Adrenal gland (tissue), 12 donors: Measurements from ENCODE around the gene ATF2. TPM values are rescaled to one million over a fixed set of nuclear protein-coding genes. Genes with fewer than 3 reads are reported as not detected.

Source experiments
- DNase-seq, 7 donors: peaks; one replicate each; pipeline ENCODE4 v3.0.0-alpha.2; 2019 to 2020
- H3K27ac ChIP-seq, 5 donors: fragments of 200-600 bp; sonication (generic) in 4 of 5; 1 replicate in 3 of 5; 2 replicates in 2 of 5; pipeline versions ENCODE4 v1.5.1 to v1.8.0; 2016 to 2020; ENCODE audit warnings: mild to moderate bottlenecking in 1 of 5
- H3K27me3 ChIP-seq: fragments of 200-600 bp; 2 replicates; pipeline ENCODE4 v1.8.0; 2021
- H3K36me3 ChIP-seq, 2 donors: fragments of 200-600 bp; replicated peaks in 1 of 2; 1 replicate in 1 of 2; 2 replicates in 1 of 2; pipeline versions ENCODE4 v1.5.1 to v1.8.0; 2018 to 2022
- H3K4me1 ChIP-seq, 2 donors: fragments of 200-600 bp; replicated peaks in 1 of 2; 1 replicate in 1 of 2; 2 replicates in 1 of 2; pipeline versions ENCODE4 v1.5.1 to v1.8.0; 2018 to 2021
- H3K4me3 ChIP-seq, 4 donors: fragments of 200-600 bp; sonication (generic) in 3 of 4; one replicate each; pipeline ENCODE4 v1.5.1; 2016 to 2018
- H3K9me3 ChIP-seq, 3 donors: fragments of 200-600 bp; sonication (generic) in 1 of 3; replicated peaks in 1 of 3; 1 replicate in 2 of 3; 2 replicates in 1 of 3; pipeline versions ENCODE4 v1.5.1 to v1.8.0; 2016 to 2021
- POLR2A ChIP-seq, 2 donors: fragments of 450-650 bp; IDR thresholded peaks; one replicate each; pipeline ENCODE4 v1.6.1; 2017; ENCODE audit warnings: antibody characterized with exemption in 2 of 2, mild to moderate bottlenecking in 2 of 2, moderate library complexity in 1 of 2
- WGBS, 4 donors: extraction: QIAGEN DNeasy Blood & Tissue Kit in 2 of 4; methylation state at CpG; one replicate each; pipeline versions ENCODE4 v1.1.5 to v1.1.7; 2013 to 2017; 5-methylcytosine and 5-hydroxymethylcytosine counted together
- intact Hi-C, 2 donors: fragments of 100-400 bp; cut with DNase I; formaldehyde crosslinking; loops; one replicate each; pipeline versions ENCODE4 v1.14.1 to v1.15.0; 2022 to 2023
- polyA plus RNA-seq, 3 donors: library from polyadenylated mRNA; stranded (reverse); fragments of 200-250 nt in 2 of 3; fragments of 350-450 nt in 1 of 3; fragmentation: Illumina TruSeq in 1 of 3; extraction: RNeasy Lipid Tissue Mini Kit (QIAGEN cat#74804) in 1 of 3; gene quantifications; one replicate each; pipeline ENCODE4 v1.2.3, GENCODE V29; 2013 to 2014
- total RNA-seq, 9 donors: library from RNA; depleted of rRNA in 4 of 9; stranded (reverse); fragments of >200 nt in 4 of 9; fragments of 120-200 nt in 1 of 9; fragmentation: NEBNext Ultra II Directional in 1 of 9; extraction: Animal tissue kit (Norgen Biotek cat#: 25700) in 1 of 9; gene quantifications; one replicate each; pipeline versions ENCODE4 v1.1.0 to v1.2.4, GENCODE V29; 2013 to 2023
- TF ChIP-seq, protein P1 (sequence below), 6 experiments: fragments of 450-650 bp in 4 of 6; fragments of 200-600 bp in 2 of 6; sonication (generic) in 1 of 6; IDR thresholded peaks; 1 replicate in 5 of 6; 2 replicates in 1 of 6; pipeline versions ENCODE4 v1.5.1 to v1.8.0; 2016 to 2021; ENCODE audit warnings: antibody characterized with exemption in 6 of 6, mild to moderate bottlenecking in 2 of 6, moderate library complexity in 1 of 6
- donor health status: healthy with polysubstance abuse.
- donor health status: Bipolar disorder and iron deficiency.
- donor health status: DM: yes; HTN: yes; CAD: no.
- donor health status: DM: no; HTN: no; CAD: no.
- donor health status: DM: no; HTN: no; CAD: no.
- donor health status: DM: yes; HTN: yes; CAD: no.

Gene ATF2
- total and polyA plus RNA-seq, 12 donors: 16.5 to 60.1 (median 51.4) TPM

DNA sequence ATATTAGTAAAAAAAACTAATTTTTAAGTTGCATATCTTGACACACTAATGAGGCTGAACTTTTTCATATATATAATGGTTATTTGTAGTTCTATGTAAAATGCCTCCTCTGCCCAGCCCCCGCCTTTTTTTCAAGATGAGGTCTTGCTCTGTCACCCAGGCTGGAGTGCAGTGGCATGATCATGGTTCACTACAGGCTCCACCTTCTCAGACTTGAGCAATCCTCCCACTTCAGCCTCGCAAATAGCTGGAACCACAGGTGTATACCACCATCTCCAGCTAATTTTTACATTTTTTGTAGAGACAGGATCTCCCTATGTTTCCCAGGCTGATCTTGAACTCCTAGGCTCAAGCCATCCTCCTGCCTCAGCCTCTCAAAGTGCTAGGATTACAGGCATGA lies 24.3 kb downstream of the ATF2 start:
- intact Hi-C loops: no loop called here
- Histone ChIP-seq H3K9me3 (peaks cover 0 to 5% (median 0%) of the 10 kb centered on the region in 3 donors), H3K27me3 (no peaks in the 10 kb centered on the region), H3K4me3 (no peak overlapping the region), H3K27ac (no peak overlapping the region), H3K4me1 (peaks cover 3 to 9% of the 10 kb centered on the region in 2 donors), H3K36me3 (no peaks in the 10 kb centered on the region)
- DNase-seq: no peak
- TF ChIP-seq, protein P1, sequence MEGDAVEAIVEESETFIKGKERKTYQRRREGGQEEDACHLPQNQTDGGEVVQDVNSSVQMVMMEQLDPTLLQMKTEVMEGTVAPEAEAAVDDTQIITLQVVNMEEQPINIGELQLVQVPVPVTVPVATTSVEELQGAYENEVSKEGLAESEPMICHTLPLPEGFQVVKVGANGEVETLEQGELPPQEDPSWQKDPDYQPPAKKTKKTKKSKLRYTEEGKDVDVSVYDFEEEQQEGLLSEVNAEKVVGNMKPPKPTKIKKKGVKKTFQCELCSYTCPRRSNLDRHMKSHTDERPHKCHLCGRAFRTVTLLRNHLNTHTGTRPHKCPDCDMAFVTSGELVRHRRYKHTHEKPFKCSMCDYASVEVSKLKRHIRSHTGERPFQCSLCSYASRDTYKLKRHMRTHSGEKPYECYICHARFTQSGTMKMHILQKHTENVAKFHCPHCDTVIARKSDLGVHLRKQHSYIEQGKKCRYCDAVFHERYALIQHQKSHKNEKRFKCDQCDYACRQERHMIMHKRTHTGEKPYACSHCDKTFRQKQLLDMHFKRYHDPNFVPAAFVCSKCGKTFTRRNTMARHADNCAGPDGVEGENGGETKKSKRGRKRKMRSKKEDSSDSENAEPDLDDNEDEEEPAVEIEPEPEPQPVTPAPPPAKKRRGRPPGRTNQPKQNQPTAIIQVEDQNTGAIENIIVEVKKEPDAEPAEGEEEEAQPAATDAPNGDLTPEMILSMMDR (IDR thresholded peaks at IDR 0.05): no peak
- TF ChIP-seq POLR2A (IDR thresholded peaks at IDR 0.05): no peak
- 93 to 97% (median 94%) methylated on average over 2 of the region's 2 CpGs for WGBS, 4 donors

GRCh38 chr2:175143191-175143590 lies 24.8 kb downstream of the ATF2 start:
- no peaks in the 10 kb centered on the region for H3K36me3 ChIP-seq
- H3K27me3 ChIP-seq: no peaks in the 10 kb centered on the region
- intact Hi-C loops: no loop called here
- no peak overlapping the region for H3K4me3 ChIP-seq
- DNase-seq: no peak
- no peak for TF ChIP-seq POLR2A (IDR thresholded peaks at IDR 0.05)
- TF ChIP-seq, protein P1 (IDR thresholded peaks at IDR 0.05): no peak
- peaks cover 0 to 5% (median 0%) of the 10 kb centered on the region in 3 donors for H3K9me3 ChIP-seq
- WGBS, 4 donors: 80 to 90% (median 87%) methylated on average over 1 of the region's 1 CpG
- peak overlapping the region in 1 of 5 donors; percentile 23 for H3K27ac ChIP-seq
- peaks cover 3 to 9% of the 10 kb centered on the region in 2 donors for H3K4me1 ChIP-seq

GRCh38 chr2:175140332-175140731 lies 27.7 kb downstream of the ATF2 start:
- peaks cover 0 to 5% (median 0%) of the 10 kb centered on the region in 3 donors for H3K9me3 ChIP-seq
- no peak overlapping the region for H3K27ac ChIP-seq
- H3K36me3 ChIP-seq: no peaks in the 10 kb centered on the region
- intact Hi-C loops: no loop called here
- no peak overlapping the region for H3K4me3 ChIP-seq
- no peaks in the 10 kb centered on the region for H3K27me3 ChIP-seq
- H3K4me1 ChIP-seq: peaks cover 3 to 8% of the 10 kb centered on the region in 2 donors
- no peak for DNase-seq
- TF ChIP-seq, protein P1 (IDR thresholded peaks at IDR 0.05): no peak
- no peak for TF ChIP-seq POLR2A (IDR thresholded peaks at IDR 0.05)
- WGBS, 4 donors: 68 to 78% (median 75%) methylated on average over 2 of the region's 2 CpGs

DNA sequence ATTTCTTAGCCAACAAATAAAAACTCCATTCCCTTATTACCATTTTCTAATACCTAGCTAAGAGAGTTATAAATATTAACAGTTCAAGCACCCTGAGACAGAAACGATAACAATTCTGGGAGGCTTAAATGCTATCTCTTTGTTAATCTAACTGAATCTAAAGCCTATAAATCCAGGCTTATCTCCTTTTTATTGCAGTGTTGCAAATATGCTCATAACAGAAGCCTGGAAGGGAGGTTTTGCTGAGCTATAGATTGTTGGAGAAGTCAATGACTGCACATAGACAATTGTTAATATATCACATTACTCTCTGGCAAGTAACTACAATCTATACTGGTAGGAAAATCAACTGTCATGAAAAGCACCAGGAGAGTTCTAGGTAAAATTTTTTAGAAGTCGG lies 30.2 kb downstream of the ATF2 start:
- Histone ChIP-seq H3K27me3 (no peaks in the 10 kb centered on the region), H3K4me1 (peaks cover 3 to 6% of the 10 kb centered on the region in 2 donors), H3K27ac (no peak overlapping the region), H3K4me3 (no peak overlapping the region), H3K9me3 (no peaks in the 10 kb centered on the region), H3K36me3 (no peaks in the 10 kb centered on the region)
- TF ChIP-seq, protein P1 (IDR thresholded peaks at IDR 0.05): no peak
- no peak for TF ChIP-seq POLR2A (IDR thresholded peaks at IDR 0.05)
- WGBS, 4 donors: 75 to 93% (median 84%) methylated on average over 2 of the region's 2 CpGs
- DNase-seq: no peak
- intact Hi-C loops: loop anchor here in 1 of 2 donors (10.0 kb wide), 1 partner anchor 47 kb away; the partner anchor contains the start of gene ATP5MC3
